ENCODE measurements around the gene PDE6G. TPM values are rescaled to one million over a fixed set of nuclear protein-coding genes. Genes with fewer than 3 reads are reported as not detected.

PDE6G gene
- total and polyA plus RNA-seq, 11 donors = 0.67 to 2.3 (median 1.1) TPM; not detected in 7

- no peaks in the 10 kb centered on the region for H3K9me3 ChIP-seq
- ATAC-seq (peak; percentile 39 to 70 (median 55)), DNase-seq (no peak)
- WGBS, 4 donors = 50 to 67% (median 55%) methylated on average over 25 of the region's 25 CpGs
- no peak for TF ChIP-seq CTCF (IDR thresholded peaks at IDR 0.05)
- TF ChIP-seq POLR2A (IDR thresholded peaks at IDR 0.05) = no peak
- H3K27ac ChIP-seq = peak overlapping the region in 11 of 12 donors; percentile 35 to 83 (median 72)
- H3K36me3 ChIP-seq = peaks cover 6 to 96% (median 84%) of the 10 kb centered on the region in 9 donors
- intact Hi-C loops (cut with DNase I) = no loop called here
- no peak overlapping the region for H3K4me3 ChIP-seq
- peaks cover 0 to 35% (median 22%) of the 10 kb centered on the region in 12 donors for H3K4me1 ChIP-seq
- H3K27me3 ChIP-seq = no peaks in the 10 kb centered on the region
Measured at GRCh38 chr17:81697261-81698044, 41.1 kb upstream of the PDE6G start.

DNA sequence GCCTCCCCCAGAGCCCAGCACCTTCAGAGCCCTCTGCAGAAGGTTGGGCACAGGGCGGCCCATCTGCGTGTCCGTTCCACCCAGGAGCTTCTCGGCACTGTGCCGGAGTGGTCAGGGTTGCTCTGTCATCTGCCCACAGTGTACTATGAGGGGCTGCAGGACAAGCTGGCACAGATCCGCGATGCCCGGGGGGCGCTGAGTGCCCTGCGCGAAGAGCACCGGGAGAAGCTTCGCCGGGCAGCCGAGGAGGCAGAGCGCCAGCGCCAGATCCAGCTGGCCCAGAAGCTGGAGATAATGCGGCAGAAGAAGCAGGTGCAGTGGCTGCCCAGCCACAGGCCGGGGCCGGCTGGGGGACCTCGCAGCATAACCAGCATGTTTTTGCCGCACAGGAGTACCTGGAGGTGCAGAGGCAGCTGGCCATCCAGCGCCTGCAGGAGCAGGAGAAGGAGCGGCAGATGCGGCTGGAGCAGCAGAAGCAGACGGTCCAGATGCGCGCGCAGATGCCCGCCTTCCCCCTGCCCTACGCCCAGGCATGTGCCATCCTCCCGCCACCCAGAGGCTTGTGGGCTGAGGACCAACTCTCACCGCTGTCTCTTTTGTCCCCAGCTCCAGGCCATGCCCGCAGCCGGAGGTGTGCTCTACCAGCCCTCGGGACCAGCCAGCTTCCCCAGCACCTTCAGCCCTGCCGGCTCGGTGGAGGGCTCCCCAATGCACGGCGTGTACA is 40.0 kb upstream of the PDE6G start:
- WGBS, 4 donors = 92 to 94% (median 93%) methylated on average over 35 to 40 of the region's 40 CpGs
- Histone ChIP-seq H3K9me3 (no peaks in the 10 kb centered on the region), H3K27me3 (no peaks in the 10 kb centered on the region), H3K4me3 (no peak overlapping the region), H3K27ac (peak overlapping the region in 11 of 12 donors; percentile 22 to 83 (median 72)), H3K36me3 (peaks cover 6 to 100% (median 90%) of the 10 kb centered on the region in 9 donors), H3K4me1 (peaks cover 0 to 25% (median 12%) of the 10 kb centered on the region in 12 donors)
- no peak for TF ChIP-seq CTCF (IDR thresholded peaks at IDR 0.05)
- TF ChIP-seq POLR2A (IDR thresholded peaks at IDR 0.05) = no peak
- intact Hi-C loops (cut with DNase I) = no loop called here
- no peak for DNase-seq
- peak in 1 of 4 donors; percentile 2 for ATAC-seq

- Histone ChIP-seq H3K27ac (no peak overlapping the region), H3K36me3 (peaks cover 6 to 100% (median 90%) of the 10 kb centered on the region in 9 donors), H3K4me1 (peaks cover 0 to 19% (median 6%) of the 10 kb centered on the region in 12 donors), H3K27me3 (no peaks in the 10 kb centered on the region), H3K4me3 (no peak overlapping the region), H3K9me3 (no peaks in the 10 kb centered on the region)
- ATAC-seq = no peak
- DNase-seq = no peak
- 93 to 96% (median 94%) methylated on average over 13 to 22 of the region's 22 CpGs for WGBS, 4 donors
- intact Hi-C loops (cut with DNase I) = no loop called here
- TF ChIP-seq CTCF (IDR thresholded peaks at IDR 0.05) (no peak), POLR2A (IDR thresholded peaks at IDR 0.05) (no peak)
Measured at GRCh38 chr17:81695801-81696200, 39.5 kb upstream of the PDE6G start.

DNA sequence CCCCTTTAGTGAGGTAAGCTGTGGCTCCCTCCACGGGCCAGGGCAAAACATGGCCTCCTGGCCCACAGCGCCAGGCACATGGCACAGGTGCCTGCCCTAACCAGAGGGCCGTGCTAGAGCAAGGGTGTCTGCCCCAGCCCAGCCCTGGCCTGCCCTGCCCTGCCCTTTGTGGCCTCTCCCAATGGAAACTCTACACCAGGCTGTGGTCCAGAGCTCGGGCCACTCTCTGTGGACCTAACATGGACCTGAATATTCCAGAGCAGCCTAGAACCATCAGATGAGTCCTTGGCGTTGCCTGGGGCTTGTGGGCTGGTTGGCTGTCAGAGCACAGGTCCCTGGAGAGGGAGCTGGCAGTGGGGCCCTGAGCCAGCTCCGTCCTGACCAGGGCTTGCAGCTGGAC is 38.9 kb upstream of the PDE6G start:
- H3K27ac ChIP-seq = no peak overlapping the region
- H3K27me3 ChIP-seq = no peaks in the 10 kb centered on the region
- ATAC-seq = no peak
- intact Hi-C loops (cut with DNase I) = no loop called here
- H3K36me3 ChIP-seq = peaks cover 6 to 100% (median 92%) of the 10 kb centered on the region in 9 donors
- no peak overlapping the region for H3K4me3 ChIP-seq
- TF ChIP-seq CTCF (IDR thresholded peaks at IDR 0.05) = no peak
- no peak for TF ChIP-seq POLR2A (IDR thresholded peaks at IDR 0.05)
- no peak for DNase-seq
- WGBS, 4 donors = 84 to 91% (median 87%) methylated on average over 6 of the region's 6 CpGs
- H3K9me3 ChIP-seq = no peaks in the 10 kb centered on the region
- H3K4me1 ChIP-seq = peaks cover 0 to 17% (median 5%) of the 10 kb centered on the region in 12 donors

Measured in heart left ventricle (tissue), 16 donors.